OCI-LY7 (cell line): ENCODE measurements around the gene GPRC5C.

Experiments used
- EZH2phosphoT487 ChIP-seq: fragments of 200-600 bp; sonication (generic); IDR thresholded peaks from 2 replicates; pipeline ENCODE4 v1.6.1; 2018; ENCODE audit warnings: low read depth, borderline replicate concordance, mild to moderate bottlenecking, mixed run types, antibody characterized with exemption, low read length, moderate library complexity, mixed read lengths
- TF ChIP-seq, protein P1 (sequence below): fragments of 200-600 bp; sonication (generic); conservative IDR thresholded peaks from 2 replicates; pipeline ENCODE4 v1.5.1; 2014; ENCODE audit warnings: mild to moderate bottlenecking, antibody characterized with exemption, low read length, moderate library complexity, mixed read lengths

DNA sequence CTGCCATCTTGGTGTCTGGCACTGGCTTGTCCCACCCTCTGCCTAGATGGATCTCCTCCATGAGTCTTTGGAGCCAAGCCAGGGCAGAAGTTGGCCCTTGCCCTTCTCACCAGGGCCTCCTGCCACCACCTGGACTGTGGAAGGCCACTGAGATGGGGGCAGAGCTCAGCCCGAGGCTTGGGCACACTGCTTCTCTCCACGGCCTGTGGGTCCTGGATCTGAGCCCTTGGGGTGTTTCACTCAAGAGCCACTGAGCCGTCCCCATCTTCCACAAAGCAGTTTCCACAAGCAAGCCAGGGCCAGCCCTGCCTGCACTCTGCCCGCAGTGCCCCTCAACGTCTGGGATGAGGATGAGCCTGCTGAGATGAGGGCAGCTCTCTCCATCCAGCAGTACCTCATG is 17.9 kb downstream of the GPRC5C start:
- TF ChIP-seq, protein P1, sequence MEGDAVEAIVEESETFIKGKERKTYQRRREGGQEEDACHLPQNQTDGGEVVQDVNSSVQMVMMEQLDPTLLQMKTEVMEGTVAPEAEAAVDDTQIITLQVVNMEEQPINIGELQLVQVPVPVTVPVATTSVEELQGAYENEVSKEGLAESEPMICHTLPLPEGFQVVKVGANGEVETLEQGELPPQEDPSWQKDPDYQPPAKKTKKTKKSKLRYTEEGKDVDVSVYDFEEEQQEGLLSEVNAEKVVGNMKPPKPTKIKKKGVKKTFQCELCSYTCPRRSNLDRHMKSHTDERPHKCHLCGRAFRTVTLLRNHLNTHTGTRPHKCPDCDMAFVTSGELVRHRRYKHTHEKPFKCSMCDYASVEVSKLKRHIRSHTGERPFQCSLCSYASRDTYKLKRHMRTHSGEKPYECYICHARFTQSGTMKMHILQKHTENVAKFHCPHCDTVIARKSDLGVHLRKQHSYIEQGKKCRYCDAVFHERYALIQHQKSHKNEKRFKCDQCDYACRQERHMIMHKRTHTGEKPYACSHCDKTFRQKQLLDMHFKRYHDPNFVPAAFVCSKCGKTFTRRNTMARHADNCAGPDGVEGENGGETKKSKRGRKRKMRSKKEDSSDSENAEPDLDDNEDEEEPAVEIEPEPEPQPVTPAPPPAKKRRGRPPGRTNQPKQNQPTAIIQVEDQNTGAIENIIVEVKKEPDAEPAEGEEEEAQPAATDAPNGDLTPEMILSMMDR: no peak
- no peak for TF ChIP-seq EZH2phosphoT487
